HepG2 (cell line): ENCODE results near the gene CADM1. TPM values are rescaled to one million over a fixed set of nuclear protein-coding genes. Genes with fewer than 3 reads are reported as not detected.

ENCODE experiments used
- AGO2 ChIP-seq: fragments of 200-400 bp; formaldehyde crosslinking; optimal IDR thresholded peaks from 2 replicates; pipeline ENCODE3; 2017; ENCODE audit warnings: mild to moderate bottlenecking, low read depth, low read length, moderate library complexity
- BRCA1 ChIP-seq: sonication (generic); formaldehyde crosslinking; IDR thresholded peaks from 2 replicates; pipeline ENCODE4 v1.4.0; 2020; ENCODE audit warnings: missing genetic modification reagents
- CHD2 ChIP-seq: IDR thresholded peaks from 2 replicates; pipeline ENCODE4 v1.6.1; 2011; ENCODE audit warnings: low read depth, low read length, improper control_type of control experiment
- FOXK1 ChIP-seq: sonication (generic); formaldehyde crosslinking; IDR thresholded peaks from 2 replicates; pipeline ENCODE4 v1.4.0; 2020; ENCODE audit warnings: low read depth, missing genetic modification reagents, borderline replicate concordance
- HOXD1 ChIP-seq: sonication (generic); formaldehyde crosslinking; IDR thresholded peaks from 2 replicates; pipeline ENCODE4 v1.5.0; 2020; ENCODE audit warnings: missing genetic modification reagents
- ISL2 ChIP-seq: sonication (generic); formaldehyde crosslinking; IDR thresholded peaks from 2 replicates; pipeline ENCODE4 v1.5.0; 2020; ENCODE audit warnings: missing genetic modification reagents
- NCOA2 ChIP-seq: sonication (generic); formaldehyde crosslinking; IDR thresholded peaks from 2 replicates; pipeline ENCODE4 v1.8.0; 2022; ENCODE audit warnings: inconsistent platforms
- SALL2 ChIP-seq: sonication (generic); formaldehyde crosslinking; IDR thresholded peaks from 2 replicates; pipeline ENCODE4 v1.8.1; 2023; ENCODE audit warnings: mild to moderate bottlenecking, missing genetic modification reagents, inconsistent platforms
- SRSF9 ChIP-seq: fragments of 200-400 bp; formaldehyde crosslinking; IDR thresholded peaks from 2 replicates; pipeline ENCODE4 v1.6.1; 2018; ENCODE audit warnings: borderline replicate concordance, mild to moderate bottlenecking, low read depth, low read length; ENCODE audit not compliant: insufficient read depth, poor library complexity, severe bottlenecking
- ZFY ChIP-seq: sonication (generic); formaldehyde crosslinking; IDR thresholded peaks from 2 replicates; pipeline ENCODE4 v1.4.0; 2020; ENCODE audit warnings: missing genetic modification reagents
- ZKSCAN8 ChIP-seq: IDR thresholded peaks from 2 replicates; pipeline ENCODE4 v1.6.1; 2016; ENCODE audit warnings: borderline replicate concordance, missing genetic modification reagents, missing compliant biosample characterization
- ZNF335 ChIP-seq: sonication (generic); formaldehyde crosslinking; IDR thresholded peaks from 2 replicates; pipeline ENCODE4 v1.4.0; 2020; ENCODE audit warnings: missing genetic modification reagents
- ZNF343 ChIP-seq: sonication (generic); formaldehyde crosslinking; IDR thresholded peaks from 2 replicates; pipeline ENCODE4 v1.4.0; 2020; ENCODE audit warnings: mild to moderate bottlenecking, missing genetic modification reagents
- ZNF556 ChIP-seq: sonication (generic); formaldehyde crosslinking; IDR thresholded peaks from 2 replicates; pipeline ENCODE4 v1.4.0; 2020; ENCODE audit warnings: mild to moderate bottlenecking, missing genetic modification reagents, borderline replicate concordance
- ZNF563 ChIP-seq: sonication (generic); formaldehyde crosslinking; IDR thresholded peaks from 2 replicates; pipeline ENCODE4 v1.8.0; 2022; ENCODE audit warnings: mild to moderate bottlenecking, moderate library complexity, missing genetic modification reagents
- ZNF616 ChIP-seq: sonication (generic); formaldehyde crosslinking; IDR thresholded peaks from 2 replicates; pipeline ENCODE4 v1.5.0; 2020; ENCODE audit warnings: low read depth, mild to moderate bottlenecking, missing genetic modification reagents
- ZNF709 ChIP-seq: sonication (generic); formaldehyde crosslinking; IDR thresholded peaks from 2 replicates; pipeline ENCODE4 v1.5.0; 2020; ENCODE audit warnings: mild to moderate bottlenecking, missing genetic modification reagents
- ZNF761 ChIP-seq: sonication (generic); formaldehyde crosslinking; conservative IDR thresholded peaks from 2 replicates; pipeline ENCODE4 v1.4.0; 2020; ENCODE audit warnings: mild to moderate bottlenecking, missing genetic modification reagents
- ZNF790 ChIP-seq: sonication (generic); formaldehyde crosslinking; IDR thresholded peaks from 2 replicates; pipeline ENCODE4 v1.8.0; 2022; ENCODE audit warnings: missing genetic modification reagents, mild to moderate bottlenecking, borderline replicate concordance
- ZNF883 ChIP-seq: sonication (generic); formaldehyde crosslinking; IDR thresholded peaks from 2 replicates; pipeline ENCODE4 v1.5.1; 2020; ENCODE audit warnings: mild to moderate bottlenecking, missing genetic modification reagents; ENCODE audit errors: not compliant biosample characterization
- ZSCAN29 ChIP-seq: sonication (generic); formaldehyde crosslinking; conservative IDR thresholded peaks from 2 replicates; pipeline ENCODE4 v1.4.0; 2020; ENCODE audit warnings: mild to moderate bottlenecking, missing genetic modification reagents
- polyA plus RNA-seq, 8 experiments: library from polyadenylated mRNA; depleted of rRNA in 3 of 8; stranded (reverse) in 7 of 8; unstranded in 1 of 8; fragments of >200 nt; fragmentation: Illumina TruSeq in 4 of 8; extraction: Trizol in 4 of 8; gene quantifications; 2 replicates each; pipeline versions ENCODE4 v1.2.1 to v1.2.3, GENCODE V29; 2011 to 2016; ENCODE audit warnings: low read depth in 4 of 8, missing spikeins in 1 of 8, mixed read lengths in 1 of 8; ENCODE audit not compliant: insufficient read depth in 1 of 8
- total RNA-seq, 5 experiments: library from RNA; depleted of rRNA; stranded (reverse); fragments of >200 nt; fragmentation: Illumina TruSeq; extraction: Trizol; gene quantifications; 2 replicates each; pipeline ENCODE4 v1.2.3, GENCODE V29; 2016; ENCODE audit warnings: low read depth in 1 of 5
- TF ChIP-seq, protein P1 (sequence below): sonication (generic); formaldehyde crosslinking; IDR thresholded peaks from 2 replicates; pipeline ENCODE4 v1.4.0; 2020; ENCODE audit warnings: mild to moderate bottlenecking, low read depth, missing genetic modification reagents
- TF ChIP-seq, protein P2 (sequence below): sonication (generic); formaldehyde crosslinking; IDR thresholded peaks from 2 replicates; pipeline ENCODE4 v1.4.0; 2020; ENCODE audit warnings: mild to moderate bottlenecking, missing genetic modification reagents
- TF ChIP-seq, protein P3 (sequence below): sonication (generic); formaldehyde crosslinking; conservative IDR thresholded peaks from 2 replicates; pipeline ENCODE4 v1.4.0; 2020; ENCODE audit warnings: mild to moderate bottlenecking, missing genetic modification reagents, moderate library complexity

The CADM1 gene
- total and polyA plus RNA-seq, 2 of the 13 experiments (the other 11 are each of a cell fraction or from before 2014, with no cell fraction given) = 71.3 to 122 TPM

DNA sequence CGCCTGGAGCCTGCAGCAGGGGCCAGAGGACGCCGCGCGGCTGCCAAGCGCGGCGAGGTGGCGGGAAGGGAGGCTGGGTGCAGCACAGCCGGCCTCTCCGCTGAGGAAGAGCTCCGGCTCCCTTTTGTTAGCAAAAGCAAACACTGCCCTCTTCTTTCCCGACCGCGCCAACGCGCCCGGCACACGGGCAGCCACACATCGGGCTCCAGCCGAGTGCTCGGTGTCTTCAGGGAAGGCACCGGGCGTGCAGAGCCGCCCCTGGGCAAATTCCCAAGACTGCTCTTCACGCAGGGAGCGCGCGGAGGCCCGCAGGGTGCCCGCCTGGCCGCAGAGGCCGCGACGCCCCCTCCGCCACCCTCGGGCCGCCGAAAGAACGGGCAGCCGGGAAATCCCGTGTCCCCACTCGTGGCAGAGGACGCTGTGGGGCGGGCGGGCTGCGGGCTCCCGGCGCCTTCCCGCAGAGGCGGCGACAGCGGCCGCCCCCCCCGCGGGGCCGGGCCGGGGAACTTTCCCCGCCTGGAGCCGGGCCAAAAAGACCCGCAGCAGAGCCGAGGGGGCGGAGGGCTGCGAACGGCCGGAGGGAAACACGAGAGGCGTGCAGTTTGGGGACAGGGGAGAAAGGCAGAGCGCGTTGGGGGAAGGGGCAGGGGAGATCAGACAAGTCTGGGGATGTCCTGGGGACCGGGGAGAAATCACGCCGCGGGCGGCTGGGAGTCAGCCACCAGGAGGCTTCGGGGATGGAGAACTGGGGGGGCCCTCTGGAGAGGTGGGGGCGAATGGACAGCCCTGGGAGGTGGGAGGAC, 931 bp downstream of the CADM1 start (continued):
- TF ChIP-seq ZNF563 (CRISPR knock-in tag) (peak; percentile 66), ZNF616 (CRISPR knock-in tag) (no peak), AGO2 (peak; percentile 86), ZNF343 (CRISPR knock-in tag) (0 out of 2 replicates have a peak, but pooled peaks have one; percentile 34), CHD2 (no peak), SALL2 (CRISPR knock-in tag) (0 out of 2 replicates have a peak, but pooled peaks have one; percentile 32), SRSF9 (no peak), ZNF556 (CRISPR knock-in tag) (peak; percentile 83; the same call in 1 of the 2 replicates), ZNF761 (CRISPR knock-in tag) (0 out of 2 replicates have a peak, but pooled peaks have one; percentile 48), ZNF709 (CRISPR knock-in tag) (no peak), ZNF790 (CRISPR knock-in tag) (0 out of 2 replicates have a peak, but pooled peaks have one; percentile 76), NCOA2 (CRISPR knock-in tag) (no peak), ZKSCAN8 (CRISPR knock-in tag) (no peak), ZFY (CRISPR knock-in tag) (no peak; the same call in 1 of the 2 replicates), ZSCAN29 (no peak), ZNF883 (CRISPR knock-in tag) (no peak), FOXK1 (0 out of 2 replicates have a peak, but pooled peaks have one; percentile 5), BRCA1 (0 out of 2 replicates have a peak, but pooled peaks have one; percentile 37), ZNF335 (CRISPR knock-in tag) (no peak), HOXD1 (CRISPR knock-in tag) (0 out of 2 replicates have a peak, but pooled peaks have one; percentile 25), ISL2 (peak; percentile 33; the same call in 1 of the 2 replicates)
- TF ChIP-seq, protein P1, sequence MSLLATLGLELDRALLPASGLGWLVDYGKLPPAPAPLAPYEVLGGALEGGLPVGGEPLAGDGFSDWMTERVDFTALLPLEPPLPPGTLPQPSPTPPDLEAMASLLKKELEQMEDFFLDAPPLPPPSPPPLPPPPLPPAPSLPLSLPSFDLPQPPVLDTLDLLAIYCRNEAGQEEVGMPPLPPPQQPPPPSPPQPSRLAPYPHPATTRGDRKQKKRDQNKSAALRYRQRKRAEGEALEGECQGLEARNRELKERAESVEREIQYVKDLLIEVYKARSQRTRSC (CRISPR knock-in tag) = no peak
- TF ChIP-seq, protein P2, sequence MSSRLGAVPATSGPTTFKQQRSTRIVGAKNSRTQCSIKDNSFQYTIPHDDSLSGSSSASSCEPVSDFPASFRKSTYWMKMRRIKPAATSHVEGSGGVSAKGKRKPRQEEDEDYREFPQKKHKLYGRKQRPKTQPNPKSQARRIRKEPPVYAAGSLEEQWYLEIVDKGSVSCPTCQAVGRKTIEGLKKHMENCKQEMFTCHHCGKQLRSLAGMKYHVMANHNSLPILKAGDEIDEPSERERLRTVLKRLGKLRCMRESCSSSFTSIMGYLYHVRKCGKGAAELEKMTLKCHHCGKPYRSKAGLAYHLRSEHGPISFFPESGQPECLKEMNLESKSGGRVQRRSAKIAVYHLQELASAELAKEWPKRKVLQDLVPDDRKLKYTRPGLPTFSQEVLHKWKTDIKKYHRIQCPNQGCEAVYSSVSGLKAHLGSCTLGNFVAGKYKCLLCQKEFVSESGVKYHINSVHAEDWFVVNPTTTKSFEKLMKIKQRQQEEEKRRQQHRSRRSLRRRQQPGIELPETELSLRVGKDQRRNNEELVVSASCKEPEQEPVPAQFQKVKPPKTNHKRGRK = no peak
- TF ChIP-seq, protein P3, sequence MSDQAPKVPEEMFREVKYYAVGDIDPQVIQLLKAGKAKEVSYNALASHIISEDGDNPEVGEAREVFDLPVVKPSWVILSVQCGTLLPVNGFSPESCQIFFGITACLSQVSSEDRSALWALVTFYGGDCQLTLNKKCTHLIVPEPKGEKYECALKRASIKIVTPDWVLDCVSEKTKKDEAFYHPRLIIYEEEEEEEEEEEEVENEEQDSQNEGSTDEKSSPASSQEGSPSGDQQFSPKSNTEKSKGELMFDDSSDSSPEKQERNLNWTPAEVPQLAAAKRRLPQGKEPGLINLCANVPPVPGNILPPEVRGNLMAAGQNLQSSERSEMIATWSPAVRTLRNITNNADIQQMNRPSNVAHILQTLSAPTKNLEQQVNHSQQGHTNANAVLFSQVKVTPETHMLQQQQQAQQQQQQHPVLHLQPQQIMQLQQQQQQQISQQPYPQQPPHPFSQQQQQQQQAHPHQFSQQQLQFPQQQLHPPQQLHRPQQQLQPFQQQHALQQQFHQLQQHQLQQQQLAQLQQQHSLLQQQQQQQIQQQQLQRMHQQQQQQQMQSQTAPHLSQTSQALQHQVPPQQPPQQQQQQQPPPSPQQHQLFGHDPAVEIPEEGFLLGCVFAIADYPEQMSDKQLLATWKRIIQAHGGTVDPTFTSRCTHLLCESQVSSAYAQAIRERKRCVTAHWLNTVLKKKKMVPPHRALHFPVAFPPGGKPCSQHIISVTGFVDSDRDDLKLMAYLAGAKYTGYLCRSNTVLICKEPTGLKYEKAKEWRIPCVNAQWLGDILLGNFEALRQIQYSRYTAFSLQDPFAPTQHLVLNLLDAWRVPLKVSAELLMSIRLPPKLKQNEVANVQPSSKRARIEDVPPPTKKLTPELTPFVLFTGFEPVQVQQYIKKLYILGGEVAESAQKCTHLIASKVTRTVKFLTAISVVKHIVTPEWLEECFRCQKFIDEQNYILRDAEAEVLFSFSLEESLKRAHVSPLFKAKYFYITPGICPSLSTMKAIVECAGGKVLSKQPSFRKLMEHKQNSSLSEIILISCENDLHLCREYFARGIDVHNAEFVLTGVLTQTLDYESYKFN (CRISPR knock-in tag) = 0 out of 2 replicates have a peak, but pooled peaks have one; percentile 33
